Neural progenitor cell (in vitro differentiated cells): ENCODE results near the gene CCL17. TPM values are rescaled to one million over a fixed set of nuclear protein-coding genes. Genes with fewer than 3 reads are reported as not detected.
A peak's percentile ranks its signal among the peaks of the same experiment; 100 is the strongest.

Source experiments
- DNase-seq: peaks from one replicate; pipeline ENCODE4 v3.0.0-alpha.2; 2016; ENCODE audit warnings: low spot score
- H2AFZ ChIP-seq: fragments of 200-600 bp; sonication (generic); replicated peaks from 2 replicates; pipeline ENCODE4 v1.6.1; 2016; ENCODE audit warnings: antibody characterized with exemption
- H3F3A ChIP-seq: fragments of 200-600 bp; sonication (generic); 2 replicates; pipeline ENCODE4 v1.6.1; 2016; ENCODE audit warnings: antibody characterized with exemption, low read depth
- H3K27ac ChIP-seq: fragments of 200-600 bp; sonication (generic); 2 replicates; pipeline ENCODE4 v1.5.1; 2016; ENCODE audit warnings: mild to moderate bottlenecking
- H3K27me3 ChIP-seq: fragments of 200-600 bp; sonication (generic); 2 replicates; pipeline ENCODE4 v1.6.1; 2016; ENCODE audit warnings: mild to moderate bottlenecking, moderate library complexity
- H3K36me3 ChIP-seq: fragments of 200-600 bp; sonication (generic); 2 replicates; pipeline ENCODE4 v1.5.1; 2016
- H3K4me1 ChIP-seq: fragments of 200-600 bp; sonication (generic); 2 replicates; pipeline ENCODE4 v1.6.1; 2016; ENCODE audit warnings: mixed run types
- H3K4me2 ChIP-seq: fragments of 200-600 bp; sonication (generic); 2 replicates; pipeline ENCODE4 v1.6.1; 2016
- H3K4me3 ChIP-seq: fragments of 200-600 bp; sonication (generic); 2 replicates; pipeline ENCODE4 v1.5.1; 2016
- H3K79me2 ChIP-seq: fragments of 200-600 bp; sonication (generic); 2 replicates; pipeline ENCODE4 v1.6.1; 2016; ENCODE audit warnings: low read depth
- H3K9ac ChIP-seq: fragments of 200-600 bp; sonication (generic); 2 replicates; pipeline ENCODE4 v1.6.1; 2016
- H3K9me3 ChIP-seq: fragments of 200-600 bp; sonication (generic); 2 replicates; pipeline ENCODE4 v1.5.1; 2016; ENCODE audit warnings: low read depth
- H4K20me1 ChIP-seq: fragments of 200-600 bp; sonication (generic); 2 replicates; pipeline ENCODE4 v1.6.1; 2016; ENCODE audit warnings: low read depth
- H3K27ac Mint-ChIP-seq: 3 replicates; pipeline ENCODE4 v1.8.0; 2021; ENCODE audit warnings: mixed read lengths
- H3K27me3 Mint-ChIP-seq: 2 replicates; pipeline ENCODE4 v1.8.0; 2022; ENCODE audit warnings: low read depth, mild to moderate bottlenecking, inconsistent platforms, moderate library complexity, mixed read lengths; ENCODE audit not compliant: insufficient read depth
- H3K36me3 Mint-ChIP-seq: 3 replicates; pipeline ENCODE4 v1.8.0; 2021; ENCODE audit warnings: mixed read lengths
- H3K4me1 Mint-ChIP-seq: 3 replicates; pipeline ENCODE4 v1.8.0; 2021; ENCODE audit warnings: mixed read lengths
- H3K4me3 Mint-ChIP-seq: 3 replicates; pipeline ENCODE4 v1.8.0; 2021; ENCODE audit warnings: mild to moderate bottlenecking, moderate library complexity, mixed read lengths
- H3K9me3 Mint-ChIP-seq: 3 replicates; pipeline ENCODE4 v1.8.0; 2020; ENCODE audit warnings: mixed read lengths
- EZH2 ChIP-seq: fragments of 200-600 bp; sonication (generic); IDR thresholded peaks from 2 replicates; pipeline ENCODE4 v1.6.1; 2017; ENCODE audit warnings: antibody characterized with exemption, mild to moderate bottlenecking, moderate library complexity
- EZH2phosphoT487 ChIP-seq: fragments of 200-600 bp; sonication (generic); IDR thresholded peaks from 2 replicates; pipeline ENCODE4 v1.6.1; 2017; ENCODE audit warnings: antibody characterized with exemption
- total RNA-seq: library from RNA; depleted of rRNA; stranded (reverse); fragments of >200 nt; gene quantifications from 2 replicates; pipeline ENCODE4 v1.2.3, GENCODE V29; 2015; ENCODE audit warnings: low replicate concordance
- TF ChIP-seq, protein P1 (sequence below): fragments of 200-600 bp; sonication (generic); IDR thresholded peaks from 2 replicates; pipeline ENCODE4 v1.5.1; 2017; ENCODE audit warnings: antibody characterized with exemption, mild to moderate bottlenecking

CCL17 gene
- total RNA-seq, 1 donor from 2014 or later = not detected

- Histone ChIP-seq H3K4me2 (peak within 1 kb of the TSS; percentile 92), H2AFZ (peak within 1 kb of the TSS; percentile 80), H3F3A (no peaks in the 10 kb centered on the region), H4K20me1 (no peaks in the 10 kb centered on the region), H3K36me3 (no peaks in the 10 kb centered on the region), H3K27me3 (no peaks in the 10 kb centered on the region), H3K9ac (peak within 1 kb of the TSS; percentile 88), H3K27ac (no peak within 1 kb of the TSS), H3K4me3 (peak within 1 kb of the TSS; percentile 91), H3K4me1 (no peaks in the 10 kb centered on the region), H3K9me3 (no peaks in the 10 kb centered on the region), H3K79me2 (peaks cover 50% of the 10 kb centered on the region)
- H3K27ac Mint-ChIP-seq = peak within 1 kb of the TSS; percentile 94
- TF ChIP-seq EZH2 = no peak
- TF ChIP-seq, protein P1, sequence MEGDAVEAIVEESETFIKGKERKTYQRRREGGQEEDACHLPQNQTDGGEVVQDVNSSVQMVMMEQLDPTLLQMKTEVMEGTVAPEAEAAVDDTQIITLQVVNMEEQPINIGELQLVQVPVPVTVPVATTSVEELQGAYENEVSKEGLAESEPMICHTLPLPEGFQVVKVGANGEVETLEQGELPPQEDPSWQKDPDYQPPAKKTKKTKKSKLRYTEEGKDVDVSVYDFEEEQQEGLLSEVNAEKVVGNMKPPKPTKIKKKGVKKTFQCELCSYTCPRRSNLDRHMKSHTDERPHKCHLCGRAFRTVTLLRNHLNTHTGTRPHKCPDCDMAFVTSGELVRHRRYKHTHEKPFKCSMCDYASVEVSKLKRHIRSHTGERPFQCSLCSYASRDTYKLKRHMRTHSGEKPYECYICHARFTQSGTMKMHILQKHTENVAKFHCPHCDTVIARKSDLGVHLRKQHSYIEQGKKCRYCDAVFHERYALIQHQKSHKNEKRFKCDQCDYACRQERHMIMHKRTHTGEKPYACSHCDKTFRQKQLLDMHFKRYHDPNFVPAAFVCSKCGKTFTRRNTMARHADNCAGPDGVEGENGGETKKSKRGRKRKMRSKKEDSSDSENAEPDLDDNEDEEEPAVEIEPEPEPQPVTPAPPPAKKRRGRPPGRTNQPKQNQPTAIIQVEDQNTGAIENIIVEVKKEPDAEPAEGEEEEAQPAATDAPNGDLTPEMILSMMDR = no peak
- no peak for TF ChIP-seq EZH2phosphoT487
- H3K36me3 Mint-ChIP-seq = peaks cover 10% of the 10 kb centered on the region
- H3K4me3 Mint-ChIP-seq = peak within 1 kb of the TSS; percentile 95
- H3K4me1 Mint-ChIP-seq = peaks cover 17% of the 10 kb centered on the region
- H3K9me3 Mint-ChIP-seq = no peaks in the 10 kb centered on the region
- peaks cover 2% of the 10 kb centered on the region for H3K27me3 Mint-ChIP-seq
- DNase-seq = peak; percentile 97
Observed at GRCh38 chr16:57447186-57447962, 42.8 kb downstream of the CCL17 start, which contains the start of the genes CIAPIN1 and COQ9. TSS of gene CIAPIN1 (minus strand) at chr16:57447385. CDS start at chr16:57440928, 6,457 bp downstream. TSS of gene COQ9 (plus strand) at chr16:57447479. CDS start at chr16:57447506, 27 bp downstream.

GRCh38 chr16:57452021-57452420, 47.5 kb downstream of the CCL17 start:
- H3K4me2 ChIP-seq = no peak overlapping the region
- Mint-ChIP-seq H3K4me1 (peaks cover 8% of the 10 kb centered on the region), H3K4me3 (no peak overlapping the region), H3K27me3 (peaks cover 2% of the 10 kb centered on the region), H3K27ac (no peak overlapping the region), H3K36me3 (peaks cover 20% of the 10 kb centered on the region), H3K9me3 (no peaks in the 10 kb centered on the region)
- no peaks in the 10 kb centered on the region for H3K4me1 ChIP-seq
- H3K27me3 ChIP-seq = no peaks in the 10 kb centered on the region
- no peaks in the 10 kb centered on the region for H3K9me3 ChIP-seq
- no peak for DNase-seq
- H3K79me2 ChIP-seq = peaks cover 4% of the 10 kb centered on the region
- peaks cover 3% of the 10 kb centered on the region for H4K20me1 ChIP-seq
- no peaks in the 10 kb centered on the region for H3F3A ChIP-seq
- H3K4me3 ChIP-seq = no peak overlapping the region
- H3K36me3 ChIP-seq = no peaks in the 10 kb centered on the region
- no peak overlapping the region for H3K27ac ChIP-seq
- H2AFZ ChIP-seq = no peak overlapping the region
- H3K9ac ChIP-seq = no peak overlapping the region
- no peak for TF ChIP-seq EZH2phosphoT487
- TF ChIP-seq, protein P1 = no peak
- no peak for TF ChIP-seq EZH2

DNA sequence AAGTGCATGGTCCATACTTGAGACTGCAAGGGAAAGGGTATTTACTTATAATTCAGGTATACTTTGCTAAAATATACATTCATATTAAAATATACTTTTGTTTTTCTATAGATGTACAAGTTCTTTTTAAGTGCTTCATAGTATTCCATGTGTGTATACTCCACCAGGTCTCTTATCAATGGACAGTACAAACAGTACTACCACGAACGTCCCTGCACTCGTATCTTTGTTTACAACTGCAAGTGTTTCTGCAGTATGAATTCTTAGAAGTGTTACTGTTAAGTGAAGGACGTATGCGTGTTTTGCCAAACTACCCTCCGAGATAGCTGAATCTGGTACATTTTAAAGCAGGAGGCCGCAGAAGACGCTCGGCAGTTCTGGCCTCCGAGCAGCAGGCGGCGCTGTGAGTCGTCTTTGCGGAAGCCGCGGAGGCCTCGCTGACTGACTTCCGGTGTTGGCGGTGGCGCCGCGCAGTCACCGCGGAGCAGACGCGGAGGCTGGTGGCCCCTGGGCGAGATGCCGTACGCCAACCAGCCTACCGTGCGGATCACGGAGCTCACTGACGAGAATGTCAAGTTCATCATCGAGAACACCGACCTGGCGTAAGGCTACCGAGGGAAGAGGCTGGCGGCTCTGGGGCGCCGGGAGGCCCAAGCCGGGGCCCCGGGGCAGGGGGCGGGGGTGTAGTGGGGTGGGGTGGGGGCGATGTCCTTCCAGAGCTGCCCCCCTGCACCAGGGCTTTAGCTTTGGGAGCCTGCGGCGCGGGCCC, 57.8 kb downstream of the CCL17 start, which contains the start of gene POLR2C:
Gene POLR2C, plus strand, starts transcription at position 471 of the 769 bp plus-strand sequence. Its CDS starts 46 bp downstream, at position 517.
- Mint-ChIP-seq H3K9me3 (no peaks in the 10 kb centered on the region), H3K4me1 (peaks cover 12% of the 10 kb centered on the region), H3K27me3 (no peaks in the 10 kb centered on the region), H3K36me3 (peaks cover 19% of the 10 kb centered on the region), H3K4me3 (peak within 1 kb of the TSS; percentile 100), H3K27ac (peak within 1 kb of the TSS; percentile 97)
- Histone ChIP-seq H3K36me3 (no peaks in the 10 kb centered on the region), H3K4me3 (peak within 1 kb of the TSS; percentile 79), H3K4me2 (peak within 1 kb of the TSS; percentile 90), H3K27ac (no peak within 1 kb of the TSS), H3K9me3 (no peaks in the 10 kb centered on the region), H3K9ac (peak within 1 kb of the TSS; percentile 89), H2AFZ (no peak within 1 kb of the TSS), H3K4me1 (peaks cover 6% of the 10 kb centered on the region), H3K79me2 (peaks cover 27% of the 10 kb centered on the region), H4K20me1 (peaks cover 4% of the 10 kb centered on the region), H3K27me3 (no peaks in the 10 kb centered on the region), H3F3A (peaks cover 3% of the 10 kb centered on the region)
- DNase-seq = peak; percentile 92
- TF ChIP-seq, protein P1 = peak; percentile 90
- TF ChIP-seq EZH2phosphoT487 = no peak
